ENCODE data around the gene CREB3L4.

DNA sequence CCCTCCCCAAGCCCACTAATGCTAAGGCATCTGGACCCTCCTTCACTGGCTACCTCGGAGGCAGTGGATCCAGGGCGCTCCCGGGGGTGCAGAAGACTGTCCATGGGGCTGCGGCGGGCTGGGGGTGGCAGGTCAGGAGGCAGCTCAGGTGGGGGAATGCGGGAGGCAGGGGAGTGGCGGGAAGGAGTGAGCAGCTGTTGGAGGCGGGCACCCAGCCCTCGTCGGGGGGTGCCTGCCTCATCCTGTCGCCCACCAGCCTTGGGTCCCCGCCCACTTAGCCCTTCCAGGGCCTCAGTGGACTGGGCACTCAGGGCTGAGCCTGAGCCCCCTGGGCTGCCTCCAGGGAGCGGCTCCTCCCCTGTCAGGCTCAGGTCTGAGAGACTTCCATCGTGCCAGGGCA, 34.3 kb upstream of the CREB3L4 start:
- no peak for TF ChIP-seq POLR2A (IDR thresholded peaks at IDR 0.05; ENCODE audit: low read length)
- no peak for TF ChIP-seq GATA1 (IDR thresholded peaks at IDR 0.05; ENCODE audit: low read depth, low read length)

Measured in erythroblast (primary cell).